ENCODE measurements around the gene KCNQ1OT1. TPM values are rescaled to one million over a fixed set of nuclear protein-coding genes. Genes with fewer than 3 reads are reported as not detected.

KCNQ1OT1 gene
- total RNA-seq, 1 donor from 2014 or later, result 7.2 TPM

DNA sequence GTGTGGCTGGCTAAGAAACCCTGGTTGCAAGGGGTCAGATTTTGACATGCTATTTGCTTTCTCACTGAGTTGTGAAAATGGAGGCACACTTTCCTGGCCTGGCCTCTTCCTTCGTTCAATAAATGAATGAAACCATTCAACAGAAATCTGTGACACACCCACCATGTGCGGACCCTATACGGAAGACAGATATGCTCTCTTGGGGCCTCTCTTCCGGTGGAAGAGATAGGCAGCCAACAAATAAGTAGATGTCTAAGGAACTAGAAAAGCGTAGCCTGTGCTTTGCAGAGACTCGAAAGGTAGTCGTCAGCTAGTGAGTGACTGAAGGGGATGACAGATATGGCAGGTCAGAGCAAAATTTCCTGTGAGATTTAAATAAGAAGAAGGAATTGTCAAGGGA lies 5.3 kb downstream of the KCNQ1OT1 start:
- DNase-seq (ENCODE audit: low spot score) (no peak), ATAC-seq (no peak)
- intact Hi-C loops (cut with DNase I), result loop anchor here (5.0 kb wide), 1 partner anchor 188 kb away; no protein-coding TSS in a partner anchor

DNA sequence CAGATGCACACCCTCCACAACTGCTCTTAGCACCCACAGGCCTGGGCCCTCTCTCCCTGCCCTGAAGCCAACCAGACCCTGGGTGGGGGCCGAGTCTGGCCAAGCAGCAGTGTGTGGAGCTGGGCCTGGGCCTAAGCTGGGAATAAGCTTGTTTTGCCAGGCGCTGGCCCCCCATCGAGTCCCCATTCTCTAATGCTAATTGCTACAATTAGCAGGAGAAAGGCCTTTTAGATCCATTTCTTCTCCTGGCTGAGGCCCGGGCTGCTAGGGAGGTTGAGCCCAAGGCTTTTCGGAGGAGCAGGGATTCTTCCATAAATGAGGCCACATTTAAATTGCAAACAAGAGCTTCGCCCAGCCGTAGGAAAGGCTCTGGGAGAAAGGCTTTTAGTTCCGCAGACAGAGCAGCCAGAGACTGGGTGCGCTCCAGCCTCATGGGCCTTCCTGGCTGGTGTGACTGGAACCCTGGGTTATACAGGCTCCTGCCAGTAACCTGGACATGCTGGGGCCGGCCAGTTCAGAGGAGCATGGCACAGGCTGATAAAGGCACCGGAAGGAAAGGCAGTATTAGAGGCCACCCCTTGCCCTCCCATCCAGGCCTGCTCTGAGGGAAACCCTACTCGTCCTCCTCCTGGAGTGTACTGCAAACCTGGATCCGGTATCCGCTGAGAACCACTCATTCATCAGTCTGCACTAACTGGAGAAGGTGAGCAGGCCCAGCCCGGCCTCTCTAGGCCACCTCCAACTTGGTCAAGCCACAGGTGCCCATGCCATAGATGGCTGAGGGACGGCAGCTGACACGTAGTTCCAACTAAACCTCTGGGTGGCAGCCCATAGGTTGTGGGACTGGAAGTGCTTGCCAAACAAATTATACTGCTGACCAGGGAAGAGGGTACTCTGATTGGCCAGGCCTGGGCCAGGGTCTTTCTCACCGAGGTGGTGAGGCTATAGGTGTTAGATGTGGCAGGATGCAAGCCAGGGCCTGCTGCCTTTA lies 6.2 kb downstream of the KCNQ1OT1 start:
- ATAC-seq (no peak), DNase-seq (ENCODE audit: low spot score) (peak; percentile 47)
- intact Hi-C loops (cut with DNase I), result loop anchor here (5.0 kb wide), 1 partner anchor 189 kb away; no protein-coding TSS in a partner anchor

DNA sequence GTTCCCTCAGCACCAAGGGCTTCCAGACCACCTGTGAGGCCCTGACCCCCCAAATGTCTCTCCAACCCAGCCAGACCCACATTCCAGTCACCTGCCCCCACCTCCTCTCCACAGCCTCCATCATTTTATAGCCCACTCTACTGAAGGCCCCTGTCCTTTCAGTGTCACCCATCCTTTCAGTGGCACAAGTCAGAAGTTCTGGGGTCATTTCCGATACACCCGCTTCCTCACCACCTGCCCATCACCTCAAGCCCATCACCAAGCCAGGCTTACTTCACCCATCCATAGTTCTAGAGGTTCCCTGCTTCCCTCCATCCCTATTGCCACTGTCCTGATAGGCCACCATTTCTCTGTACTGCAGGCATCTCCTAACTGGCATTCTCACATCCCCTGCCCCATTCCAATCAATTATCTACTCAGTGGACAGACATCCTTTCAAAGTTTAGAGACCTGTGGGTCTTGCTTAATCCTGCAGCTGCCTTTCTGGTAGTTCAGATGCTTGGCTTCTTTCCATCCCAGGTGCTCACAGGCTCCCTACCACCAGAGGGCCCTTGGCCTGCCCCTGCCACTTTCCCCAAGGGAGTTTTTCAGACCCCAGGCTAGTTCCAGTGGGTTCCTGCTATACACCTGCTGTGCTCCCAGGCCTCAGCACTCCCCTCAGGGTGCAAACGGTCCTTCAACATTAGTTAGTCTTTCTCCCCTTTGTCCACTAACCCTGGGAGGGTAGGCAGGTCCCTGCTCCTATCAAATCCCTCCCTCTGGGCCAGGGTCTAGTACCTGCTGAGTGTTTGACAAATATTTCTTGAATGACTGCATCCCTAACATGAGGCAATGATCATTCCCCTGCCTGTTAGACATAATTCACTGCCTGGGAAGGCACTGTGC lies 7.6 kb downstream of the KCNQ1OT1 start:
- intact Hi-C loops (cut with DNase I), result loop anchor here (5.0 kb wide), 1 partner anchor 190 kb away; no protein-coding TSS in a partner anchor
- ATAC-seq (no peak), DNase-seq (ENCODE audit: low spot score) (no peak)

GRCh38 chr11:2691355-2691761 lies 8.4 kb downstream of the KCNQ1OT1 start:
- intact Hi-C loops (cut with DNase I), result loop anchor here (5.0 kb wide), 1 partner anchor 191 kb away; no protein-coding TSS in a partner anchor
- DNase-seq (ENCODE audit: low spot score), result no peak
- ATAC-seq, result no peak

DNA sequence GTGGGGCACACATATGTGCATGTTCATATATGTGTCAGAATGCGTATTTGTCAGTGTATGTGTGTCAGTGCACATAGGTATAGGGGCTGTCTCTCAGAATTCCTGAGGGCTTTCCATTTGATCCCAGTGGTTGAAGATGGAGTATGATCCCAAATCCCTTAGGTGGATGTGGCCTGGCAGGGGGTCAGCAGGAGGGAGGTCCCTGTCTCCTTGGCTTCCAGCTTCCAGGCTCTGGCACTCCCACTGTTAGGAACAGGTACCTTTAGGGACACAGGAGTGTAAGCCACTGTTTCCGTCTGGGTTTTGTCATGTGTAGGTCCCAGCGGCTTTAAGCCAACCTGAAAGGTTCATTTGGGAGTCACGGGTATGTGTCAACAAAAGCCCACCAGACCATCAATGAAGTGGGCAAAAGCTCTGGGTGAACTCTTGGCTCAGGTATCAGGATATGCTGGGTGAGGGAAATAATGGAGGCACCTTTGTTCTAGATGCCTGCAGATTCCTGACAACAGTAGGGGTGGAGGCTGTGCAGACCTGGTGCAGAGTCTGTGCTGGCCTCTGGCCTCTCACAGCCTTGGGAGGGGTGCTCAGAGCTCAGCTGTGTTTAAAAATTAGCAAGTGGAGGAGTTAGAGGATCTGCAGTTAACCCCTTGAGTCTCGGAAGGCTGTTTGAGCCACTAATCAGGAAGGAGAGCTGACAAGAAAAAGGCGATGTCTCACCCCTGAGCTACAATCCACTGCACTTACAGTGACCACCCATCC lies 9.0 kb downstream of the KCNQ1OT1 start:
- DNase-seq (ENCODE audit: low spot score) (no peak), ATAC-seq (no peak)
- intact Hi-C loops (cut with DNase I), result loop anchor here (5.0 kb wide), 1 partner anchor 192 kb away; no protein-coding TSS in a partner anchor

DNA sequence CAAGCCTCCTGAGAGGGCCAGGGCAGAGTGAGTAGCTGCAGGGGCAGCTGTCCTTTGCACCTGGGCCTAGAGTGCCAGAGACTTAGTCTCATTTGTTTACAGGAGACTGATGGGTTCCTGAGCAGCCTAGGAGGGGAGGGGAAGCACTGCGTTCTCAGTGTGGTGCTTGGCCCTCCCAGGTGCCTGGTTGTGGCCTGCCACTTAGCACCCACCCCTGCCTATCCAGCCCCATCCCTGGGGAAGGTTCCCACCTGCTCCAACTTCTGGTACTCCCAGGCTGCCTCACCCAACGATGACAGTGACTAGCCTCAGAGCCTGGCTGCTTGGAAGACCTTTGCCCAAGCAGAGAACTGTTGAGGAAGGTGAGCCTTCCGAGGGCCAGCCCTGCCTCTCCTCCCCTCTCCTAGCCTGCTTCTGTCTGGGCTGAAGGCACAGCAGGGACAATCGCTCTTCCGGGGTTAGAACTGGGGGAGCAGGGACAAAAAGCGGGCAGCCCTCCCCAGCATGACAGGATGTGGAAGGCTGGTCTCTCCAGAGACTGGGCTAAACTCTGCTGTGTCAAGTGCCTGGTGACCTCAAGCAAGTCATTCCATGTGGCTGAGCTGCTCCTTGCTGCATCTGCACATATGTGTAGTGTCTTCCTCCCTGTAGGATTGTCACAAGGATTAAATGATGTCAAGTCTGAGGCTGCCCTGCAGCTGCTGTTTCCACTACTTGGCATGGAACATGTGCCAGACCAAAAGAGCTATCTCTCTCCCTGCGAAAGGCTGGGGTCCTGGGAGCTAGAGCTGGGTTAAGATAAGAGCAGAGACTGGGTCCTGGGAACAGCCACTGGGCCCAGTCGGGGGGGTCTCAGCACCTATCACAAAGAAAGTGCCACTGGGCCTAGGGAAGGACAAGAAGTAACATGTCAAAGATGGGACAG lies 9.9 kb downstream of the KCNQ1OT1 start:
- DNase-seq (ENCODE audit: low spot score) (no peak), ATAC-seq (peak; percentile 48)
- intact Hi-C loops (cut with DNase I), result loop anchor here (5.0 kb wide), 1 partner anchor 192 kb away; no protein-coding TSS in a partner anchor

GRCh38 chr11:2688381-2689231 lies 11.2 kb downstream of the KCNQ1OT1 start:
- DNase-seq (ENCODE audit: low spot score), result peak; percentile 51
- no peak for ATAC-seq
- intact Hi-C loops (cut with DNase I), result no loop called here

DNA sequence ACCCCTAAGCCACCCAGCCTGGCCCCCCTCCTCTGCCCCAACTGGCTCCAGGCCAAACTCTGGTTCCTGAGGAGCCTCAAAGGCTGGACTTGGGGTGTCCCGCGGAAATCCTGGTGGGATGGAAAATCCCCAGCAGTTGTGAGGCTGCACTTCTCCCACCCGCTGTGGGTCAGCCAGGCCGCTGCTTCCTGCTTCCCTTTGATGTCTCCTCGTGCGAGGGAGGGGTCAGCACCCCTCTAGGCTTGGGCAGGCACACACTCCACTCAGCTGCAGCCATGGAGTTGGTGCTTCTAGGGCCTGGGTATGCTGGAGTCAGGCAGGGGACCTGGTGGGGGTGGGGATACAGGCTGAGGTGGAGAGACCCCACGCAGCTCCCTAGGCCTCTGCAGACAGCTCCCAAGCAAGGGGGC lies 12.0 kb downstream of the KCNQ1OT1 start:
- DNase-seq (ENCODE audit: low spot score) (peak; percentile 56), ATAC-seq (no peak)
- intact Hi-C loops (cut with DNase I), result no loop called here

GRCh38 chr11:2687223-2687530 lies 12.6 kb downstream of the KCNQ1OT1 start:
- DNase-seq (ENCODE audit: low spot score), result peak; percentile 42
- intact Hi-C loops (cut with DNase I), result no loop called here
- no peak for ATAC-seq

- peak; percentile 50 for DNase-seq (ENCODE audit: low spot score)
- intact Hi-C loops (cut with DNase I), result no loop called here
- no peak for ATAC-seq
Measured at GRCh38 chr11:2686360-2687222, 13.2 kb downstream of the KCNQ1OT1 start.

- DNase-seq (ENCODE audit: low spot score) (peak; percentile 42), ATAC-seq (no peak)
- intact Hi-C loops (cut with DNase I), result no loop called here
Measured at GRCh38 chr11:2685566-2686359, 14.0 kb downstream of the KCNQ1OT1 start.

- DNase-seq (ENCODE audit: low spot score), result no peak
- intact Hi-C loops (cut with DNase I), result no loop called here
Measured at GRCh38 chr11:2685051-2685450, 14.7 kb downstream of the KCNQ1OT1 start.

DNA sequence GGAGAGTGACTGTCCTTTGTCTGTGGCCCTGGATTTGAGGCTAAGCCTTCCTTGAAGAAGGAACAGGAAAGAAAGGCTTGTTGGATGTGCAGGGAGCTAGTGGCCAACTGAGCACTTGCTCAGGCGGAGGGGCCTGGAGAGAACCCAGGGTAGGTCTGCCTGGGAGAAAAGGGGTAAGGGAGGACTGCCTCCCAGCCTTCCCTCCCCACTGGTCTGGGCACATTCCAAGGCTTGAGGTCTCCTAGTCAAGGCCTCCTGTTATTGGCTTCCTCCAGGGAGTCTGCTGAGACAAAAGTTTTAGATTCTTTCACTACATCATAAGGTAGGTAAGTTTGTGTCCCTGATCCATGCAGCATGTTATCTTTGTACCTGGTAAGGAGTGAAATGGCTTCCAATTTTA lies 15.2 kb downstream of the KCNQ1OT1 start:
- no peak for DNase-seq (ENCODE audit: low spot score)

More at GRCh38 chr11:2685051-2685450, 14.7 kb downstream of the KCNQ1OT1 start:
- ATAC-seq, result no peak

DNA sequence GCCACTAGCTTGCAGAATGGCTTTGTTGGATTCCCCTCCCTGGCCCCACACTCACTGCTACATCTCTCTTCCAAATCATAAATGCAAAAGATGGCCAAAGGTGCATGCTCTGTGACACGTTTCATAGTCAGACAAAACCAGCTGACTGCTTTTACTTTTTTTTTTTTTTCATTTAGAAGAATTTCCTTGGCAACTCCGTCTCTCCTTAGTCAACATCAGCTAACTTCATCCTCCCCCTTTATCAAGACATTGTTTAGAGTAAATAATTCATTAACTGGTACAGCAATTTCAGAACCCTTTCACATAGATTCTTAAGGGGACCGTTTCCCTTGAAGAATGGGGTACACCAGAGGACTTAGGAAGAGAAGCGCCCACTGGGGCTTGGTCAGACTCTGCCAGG lies 16.0 kb downstream of the KCNQ1OT1 start:
- DNase-seq (ENCODE audit: low spot score) (no peak), ATAC-seq (no peak)
- intact Hi-C loops (cut with DNase I), result no loop called here

More for the DNA sequence above, 15.2 kb downstream of the KCNQ1OT1 start:
- no peak for ATAC-seq
- intact Hi-C loops (cut with DNase I), result no loop called here
